Measurements from ENCODE around the gene TMA7.

The TMA7 gene

DNA sequence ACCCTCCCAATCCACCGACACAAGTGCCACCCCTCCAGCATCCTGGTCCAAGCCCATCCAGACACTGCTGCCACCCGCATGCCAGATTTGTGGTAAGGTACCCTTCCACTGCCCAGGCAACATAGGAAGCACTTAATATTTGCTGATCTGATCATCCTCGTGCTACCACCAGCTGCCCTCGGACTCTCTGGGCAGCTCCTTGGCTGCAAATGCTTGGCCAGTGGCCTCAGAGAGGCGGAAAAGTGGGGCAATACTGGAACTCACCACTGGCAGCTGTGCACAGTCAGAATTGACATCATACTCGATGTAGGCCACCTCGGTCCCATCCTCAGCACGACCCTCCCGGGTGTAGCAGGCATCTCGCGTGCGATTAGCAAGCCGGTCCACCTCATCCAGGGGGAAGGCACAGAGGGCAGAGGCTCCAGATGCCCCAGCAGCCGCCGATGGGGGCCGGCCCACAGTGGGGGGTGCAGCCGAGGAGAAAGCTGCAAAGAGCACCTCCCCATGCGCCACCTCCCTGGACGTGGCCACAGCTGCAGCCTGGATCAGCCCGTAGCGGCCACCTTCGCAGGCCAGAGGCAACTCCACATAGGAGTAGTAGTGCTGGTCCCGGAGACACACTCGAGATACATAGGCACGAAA is 16.7 kb upstream of the TMA7 start:
- no peak for DNase-seq

DNA sequence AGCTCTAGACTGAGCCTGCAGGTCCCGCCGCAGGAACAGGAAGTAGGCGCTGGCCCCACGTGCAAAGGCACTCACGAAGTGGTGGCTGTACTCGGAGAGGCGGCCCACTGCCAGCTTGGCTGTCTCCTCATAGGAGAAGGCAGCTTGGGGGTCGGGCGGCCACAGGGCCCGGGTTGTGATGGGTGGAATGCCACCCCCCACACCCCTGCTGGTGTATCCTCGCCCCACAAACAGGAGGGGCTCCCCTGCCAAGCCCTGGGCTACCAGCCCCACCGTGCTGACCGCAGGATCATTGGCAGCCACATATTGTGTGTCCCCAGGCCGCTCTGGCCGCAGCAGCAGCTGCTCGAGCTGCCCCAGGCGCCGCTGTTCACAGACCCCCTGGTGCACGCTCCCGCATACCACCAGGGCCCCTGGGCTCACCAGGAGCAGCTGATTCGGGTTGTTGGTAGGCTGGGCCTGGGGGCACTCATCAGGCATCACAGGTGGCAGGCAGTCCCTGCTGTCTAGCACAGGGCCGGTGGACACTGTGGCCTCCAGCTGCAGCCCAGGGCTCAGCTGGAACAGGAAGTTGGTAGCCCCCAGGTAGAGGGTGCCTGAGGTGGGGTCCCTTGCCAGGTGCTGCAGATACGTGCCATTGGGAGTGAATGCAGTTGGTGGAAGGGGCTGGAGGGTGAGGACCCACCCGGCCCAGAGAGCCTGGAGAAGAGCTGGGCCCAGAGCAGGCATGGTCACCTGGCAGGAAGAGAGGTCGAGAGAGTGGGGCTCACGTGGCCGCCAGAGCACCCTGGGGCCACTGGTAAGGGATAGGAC is 16.0 kb upstream of the TMA7 start:
- DNase-seq: peak in 1 of 2 donors; percentile 9

DNA sequence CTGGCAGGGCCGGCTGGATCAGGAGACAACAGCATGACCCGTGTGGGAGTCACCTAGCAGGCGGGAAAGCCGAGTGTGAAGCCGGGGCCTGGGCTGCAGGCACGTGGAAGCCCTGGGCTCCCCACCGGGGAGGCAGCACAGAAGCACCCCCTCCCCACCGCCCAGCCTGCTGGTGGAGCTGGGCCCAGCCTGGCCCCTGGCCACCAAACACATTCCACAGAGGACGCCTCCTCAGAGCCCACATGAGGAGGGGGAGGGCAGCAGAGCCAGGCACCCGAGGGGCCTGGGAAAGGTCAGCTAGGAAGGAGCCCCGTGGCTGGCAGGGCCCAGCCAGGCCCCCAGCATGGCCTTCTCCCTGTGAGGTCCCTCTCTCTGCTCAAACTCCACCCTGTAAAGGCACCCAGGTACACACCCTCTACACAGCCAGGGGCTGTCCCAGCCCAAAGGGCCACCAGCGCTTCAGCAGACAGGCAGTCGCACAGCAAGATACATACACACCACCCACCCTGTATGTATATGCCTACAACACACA is 14.7 kb upstream of the TMA7 start:
- DNase-seq: no peak

DNA sequence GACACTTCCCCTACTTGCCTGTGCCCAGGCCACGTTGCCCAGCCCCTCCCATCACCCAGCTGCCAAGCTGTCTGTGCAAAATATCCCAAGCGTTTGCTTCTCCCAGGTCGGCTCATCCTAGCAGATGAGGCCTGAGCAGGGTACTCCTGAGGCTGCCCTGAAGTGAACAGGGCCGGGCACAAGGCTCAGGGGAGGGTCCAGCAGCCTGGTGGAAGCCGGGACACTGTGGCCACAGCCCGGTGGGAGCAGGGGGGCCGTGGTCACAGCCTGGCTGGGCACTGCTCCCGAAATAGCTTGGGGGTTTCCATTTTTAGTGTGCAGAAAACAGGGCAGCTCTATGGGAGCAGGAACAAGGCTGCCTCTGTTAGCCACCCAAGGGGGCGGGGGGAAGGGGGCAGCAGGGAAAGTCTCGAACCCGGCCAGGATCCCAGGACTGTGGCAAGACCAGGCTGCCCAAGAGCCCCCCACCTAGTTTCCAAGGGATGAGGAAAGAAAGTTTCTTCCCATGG is 13.6 kb upstream of the TMA7 start:
- DNase-seq: no peak

DNA sequence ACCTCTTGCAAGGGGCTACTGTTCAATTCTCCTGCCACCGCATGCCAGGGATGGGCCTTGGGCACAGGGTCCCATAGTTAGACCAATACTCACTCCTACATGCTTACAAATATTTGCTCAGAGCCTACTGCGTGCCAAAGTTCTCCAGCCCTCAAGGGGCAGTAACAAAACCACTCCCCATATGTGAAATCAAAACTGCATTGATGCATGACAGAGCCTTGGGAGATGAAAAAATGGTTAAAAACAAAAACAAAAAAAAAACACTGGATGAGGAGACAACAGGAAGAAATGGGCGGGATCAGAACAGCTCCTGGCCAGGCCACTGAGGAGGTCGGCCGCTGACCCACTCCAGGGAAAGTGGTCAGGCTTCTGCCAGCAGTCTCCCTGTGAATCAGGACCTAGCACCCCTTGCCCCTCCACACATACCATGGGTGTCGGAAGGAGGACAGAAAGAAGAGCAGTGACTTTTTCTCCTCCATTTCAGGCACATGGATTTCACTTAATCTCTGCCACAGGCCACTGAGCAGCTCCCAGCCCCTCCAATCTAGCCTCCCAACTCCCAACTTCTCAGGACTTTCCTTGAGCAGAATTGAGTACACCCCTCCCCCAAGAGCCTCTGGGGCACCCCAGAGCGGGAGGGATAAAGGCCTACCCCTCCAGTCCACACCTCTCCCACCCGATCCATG is 13.0 kb upstream of the TMA7 start:
- no peak for DNase-seq

- no peak for DNase-seq
Observed at GRCh38 chr3:48427630-48427962, 12.5 kb upstream of the TMA7 start.

DNA sequence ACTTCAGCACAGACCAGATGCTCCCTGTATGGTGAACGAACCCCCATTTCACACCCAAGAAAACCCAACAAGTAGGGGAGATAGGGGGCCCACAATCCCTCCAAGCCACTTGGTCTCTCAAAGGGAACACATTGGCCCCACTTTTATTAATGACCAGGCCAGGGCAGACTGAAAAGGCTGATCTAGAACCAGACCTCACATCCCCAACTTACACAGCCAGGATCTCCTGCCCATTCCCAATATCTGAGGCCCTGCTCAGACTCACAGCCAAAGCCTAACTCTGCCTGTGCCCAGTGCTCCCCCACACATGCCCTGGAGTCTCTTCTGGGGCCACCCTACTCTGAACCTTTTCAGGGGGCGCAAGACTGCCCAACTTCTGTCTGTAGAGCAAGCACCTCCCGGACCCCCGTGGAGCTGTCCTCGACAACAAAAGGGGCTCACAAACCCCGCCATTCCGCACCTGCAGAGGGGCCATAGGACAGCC is 11.9 kb upstream of the TMA7 start:
- no peak for DNase-seq

DNA sequence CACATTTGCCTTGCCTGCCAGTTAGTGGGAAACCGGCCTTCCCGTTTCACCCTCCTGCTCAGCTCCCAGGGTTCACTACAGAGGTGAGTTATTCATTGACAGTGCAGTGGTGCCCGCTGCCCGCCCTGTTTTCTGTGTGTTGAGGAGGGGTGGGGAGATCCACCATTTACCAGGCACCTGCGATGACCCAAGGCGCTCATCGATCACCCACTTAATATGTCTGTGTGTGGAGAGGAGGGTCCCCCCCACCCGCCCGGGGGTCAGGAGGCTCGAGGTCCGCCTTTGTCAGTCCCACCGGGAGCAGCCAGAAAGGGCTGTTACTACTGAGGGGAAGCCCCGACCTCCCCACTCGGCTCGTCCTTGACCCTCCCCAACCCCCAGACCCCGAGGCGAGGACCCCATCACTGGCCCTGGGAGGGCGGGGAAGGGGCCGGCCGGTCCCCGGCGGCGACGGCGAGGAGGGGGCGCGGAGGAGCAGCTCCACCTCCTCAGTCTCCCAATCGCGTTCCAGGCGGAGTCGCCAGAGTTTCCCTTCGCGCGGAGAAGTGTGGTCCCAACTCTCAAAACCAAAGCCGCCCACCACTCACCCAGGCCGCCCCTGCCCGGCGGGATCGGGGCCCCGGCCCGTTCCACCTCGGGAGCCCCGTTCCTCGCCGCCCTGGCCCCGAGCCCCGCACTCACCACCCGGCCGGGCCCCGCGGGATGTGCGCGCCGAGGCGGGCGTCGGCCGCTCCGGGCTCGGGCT is 11.3 kb upstream of the TMA7 start:
- no peak for DNase-seq

DNA sequence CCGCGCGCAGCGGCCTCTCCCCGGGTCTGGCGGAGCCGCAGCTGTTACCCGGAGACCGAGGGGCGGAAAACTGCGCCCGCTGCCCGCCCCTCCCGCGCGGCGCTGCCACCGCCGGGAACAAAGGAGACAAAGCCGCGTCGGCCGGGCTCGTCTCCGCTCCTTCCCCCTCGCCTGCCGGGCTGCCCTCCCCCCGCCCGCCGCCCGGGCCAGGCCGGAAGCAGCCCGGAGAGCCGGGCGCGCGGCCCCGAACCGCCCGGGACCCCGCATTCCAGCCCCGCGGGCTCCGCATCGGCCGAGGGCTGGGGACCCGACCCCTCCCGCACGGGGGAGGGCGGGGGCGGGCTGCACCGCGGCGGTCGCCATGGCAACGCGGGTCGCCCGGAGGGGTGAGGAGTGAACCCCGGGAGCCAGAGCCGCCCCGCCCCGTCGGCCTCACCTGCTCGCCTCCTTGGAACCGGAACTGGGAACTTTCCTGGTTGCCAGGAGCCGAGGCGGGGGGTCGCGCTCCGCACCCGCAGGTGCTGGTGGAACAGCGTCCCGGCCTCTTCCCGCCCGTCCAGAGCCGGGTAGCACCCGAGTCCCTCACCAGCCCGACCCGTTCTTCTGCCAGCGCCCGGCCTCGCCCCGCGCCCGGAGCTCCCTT is 10.6 kb upstream of the TMA7 start:
- DNase-seq: peak in 1 of 2 donors; percentile 37

DNA sequence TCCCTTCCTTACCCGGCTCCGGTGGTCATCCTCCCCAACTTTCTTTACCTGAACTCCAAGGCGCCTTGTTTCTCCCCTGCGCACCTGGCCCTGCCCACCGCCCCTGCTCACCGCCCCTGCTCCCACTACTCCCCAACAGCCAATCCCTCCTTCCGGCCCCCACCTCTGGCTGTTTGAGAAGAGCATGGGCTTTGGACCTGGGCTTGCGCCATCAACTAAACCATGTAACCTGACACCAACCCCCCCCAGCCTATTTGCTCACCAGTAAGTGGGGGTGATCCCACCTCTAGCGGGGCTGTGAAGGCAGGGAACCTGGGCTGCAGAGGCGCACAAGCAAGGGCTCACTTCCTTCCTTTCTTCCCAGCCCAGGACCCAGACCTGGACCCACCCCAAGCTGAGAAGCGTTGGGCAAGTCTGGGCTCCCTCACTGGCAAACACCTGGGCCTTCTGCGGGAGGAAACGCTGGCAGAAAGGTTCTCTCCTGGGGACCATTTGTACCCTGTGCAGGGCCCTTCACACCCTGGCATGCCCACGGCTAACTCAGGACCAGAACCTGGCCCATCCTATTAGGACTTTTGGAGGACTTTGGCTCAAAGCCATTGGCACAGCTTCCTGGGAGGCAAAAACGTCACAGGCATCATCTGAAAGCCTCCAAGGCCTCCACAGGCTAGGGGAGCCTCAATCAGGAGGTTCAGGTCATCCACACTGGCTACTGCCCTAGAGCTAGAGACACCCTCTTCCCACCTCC is 9.9 kb upstream of the TMA7 start, which contains the start of gene PLXNB1:
Gene PLXNB1, minus strand, starts transcription at position 127 of the 748 bp plus-strand sequence. CDS start 5,475 bp downstream, outside the sequence.
- no peak for DNase-seq

- no peak for DNase-seq
Observed at GRCh38 chr3:48430708-48431101, 9.4 kb upstream of the TMA7 start.

- peak in 1 of 2 donors; percentile 13 for DNase-seq
Observed at GRCh38 chr3:48431224-48432029, 8.6 kb upstream of the TMA7 start.

DNA sequence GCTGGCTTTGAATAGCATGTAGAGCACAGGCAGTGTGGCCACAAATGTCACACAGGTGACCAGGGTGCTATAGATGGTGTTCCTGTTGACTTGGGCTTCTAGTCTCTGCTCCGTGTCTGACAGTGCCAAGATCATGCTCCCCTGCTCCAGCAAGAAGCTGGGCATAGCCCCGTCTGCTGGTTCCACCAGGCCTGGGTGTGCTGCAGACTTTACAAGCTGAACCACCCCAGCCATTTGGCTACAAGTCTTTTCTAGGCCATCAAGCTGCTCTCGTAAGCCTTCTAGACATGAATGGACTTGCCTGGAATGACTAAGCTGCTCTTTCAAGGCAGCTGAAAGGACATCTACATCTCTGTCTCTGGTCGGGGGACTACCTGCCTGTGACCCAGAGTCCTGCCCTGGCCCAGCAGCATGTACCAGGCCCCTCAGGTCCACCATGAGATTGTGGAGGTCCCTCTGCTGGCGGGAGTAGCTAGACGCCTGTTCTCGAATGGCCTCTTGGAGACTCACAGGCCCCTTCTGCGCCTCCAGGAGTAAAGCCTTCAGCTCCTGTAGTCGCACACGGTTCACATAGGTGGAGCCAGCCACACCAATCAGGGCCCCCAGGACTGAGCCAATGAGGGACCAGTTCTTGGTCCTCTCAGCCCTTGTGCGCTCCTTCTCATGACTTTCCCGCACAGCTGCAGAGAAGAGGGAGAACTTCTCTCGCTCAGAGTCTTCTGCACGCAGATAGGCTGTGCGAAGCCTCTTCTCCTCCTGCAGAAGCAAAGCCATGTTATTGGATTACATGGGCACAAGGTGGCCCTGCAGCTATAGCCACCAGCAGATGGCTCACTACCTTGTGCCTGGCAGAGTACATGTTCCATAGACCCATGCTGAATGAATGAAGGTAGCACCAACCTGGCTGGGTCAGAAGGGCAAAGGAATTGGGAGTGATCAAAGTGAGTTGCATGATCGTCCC is 7.4 kb upstream of the TMA7 start:
- DNase-seq: no peak

DNA sequence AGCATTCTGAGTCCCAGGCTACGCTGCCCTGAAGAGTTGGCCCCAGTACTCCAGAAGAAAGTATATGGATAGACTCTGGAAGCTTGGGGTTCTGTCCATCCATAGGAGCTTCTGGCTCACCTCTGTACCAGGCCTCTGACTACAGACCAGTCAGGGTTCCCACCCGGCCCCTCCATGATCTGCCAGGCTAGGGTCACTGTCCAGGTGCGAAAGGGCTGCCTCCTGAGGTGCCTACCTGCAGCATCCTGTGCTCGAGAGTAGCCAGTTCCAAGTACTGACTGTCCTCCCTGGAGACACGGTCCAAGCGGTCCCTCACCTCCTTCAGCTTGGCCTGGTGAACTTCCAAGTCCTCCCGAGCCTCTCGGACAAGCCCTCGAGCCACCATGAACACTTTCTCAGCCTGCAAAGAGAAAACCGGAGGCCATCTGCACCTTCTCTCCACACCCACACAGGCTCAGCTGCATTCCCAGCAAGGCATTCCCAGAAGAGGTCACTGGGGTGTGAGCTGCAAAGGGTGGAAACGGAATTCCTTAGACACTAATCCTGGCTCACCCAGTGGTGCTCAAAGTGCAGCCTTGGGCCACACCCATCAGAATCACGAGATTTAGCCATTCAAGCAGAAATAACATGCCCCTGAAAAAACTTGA is 6.5 kb upstream of the TMA7 start:
- DNase-seq: no peak

DNA sequence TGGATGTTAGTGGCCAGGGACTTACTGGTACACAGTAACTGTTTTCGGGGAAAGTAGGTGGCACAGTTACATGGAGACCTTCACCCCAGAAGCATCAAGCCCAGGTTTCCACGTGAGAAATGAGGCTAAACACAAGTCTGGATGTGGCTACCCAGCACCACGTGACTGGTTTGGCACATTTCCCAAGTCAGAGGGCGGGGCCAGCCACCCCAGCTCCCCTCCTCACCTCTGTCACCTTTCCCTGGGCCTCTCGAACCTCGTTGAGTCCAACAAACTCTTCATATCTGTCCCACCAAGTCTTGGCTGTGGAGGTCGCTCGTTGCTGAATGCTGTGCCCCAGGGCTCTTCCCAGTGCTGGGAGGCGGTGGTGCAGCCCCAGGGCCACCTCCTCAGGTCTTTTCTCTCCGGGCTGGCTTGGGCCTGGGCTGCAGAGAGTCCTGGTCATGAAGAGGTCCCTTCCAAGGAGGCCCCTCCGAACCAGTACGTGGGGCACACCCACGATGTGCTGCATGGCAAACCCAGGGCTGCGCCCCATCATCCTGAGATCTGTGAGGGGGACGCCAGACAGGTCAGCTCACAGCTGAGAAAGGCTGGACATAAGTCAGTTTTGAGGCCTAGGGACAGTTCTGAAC is 5.3 kb upstream of the TMA7 start:
- DNase-seq: no peak

DNA sequence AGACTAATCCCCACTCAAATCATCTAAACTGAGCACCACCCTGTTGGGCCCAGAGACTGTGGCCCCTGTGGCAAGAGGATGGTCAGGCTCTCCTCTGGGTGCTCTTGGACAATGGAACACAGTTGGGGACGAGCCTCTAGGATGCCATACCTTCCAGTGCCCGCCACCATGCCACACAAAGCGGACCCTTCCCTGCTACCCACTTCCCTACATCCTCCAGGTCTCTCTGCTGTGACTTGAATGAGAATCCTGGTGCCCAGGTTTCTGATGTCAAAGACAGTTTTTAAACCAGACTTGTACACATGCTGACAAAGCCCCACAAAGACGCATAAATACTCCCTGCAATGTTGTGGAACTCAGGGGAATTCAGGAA is 4.8 kb upstream of the TMA7 start:
- no peak for DNase-seq

GRCh38 chr3:48435774-48436476 is 4.1 kb upstream of the TMA7 start:
- peak; percentile 81 to 87 for DNase-seq

DNA sequence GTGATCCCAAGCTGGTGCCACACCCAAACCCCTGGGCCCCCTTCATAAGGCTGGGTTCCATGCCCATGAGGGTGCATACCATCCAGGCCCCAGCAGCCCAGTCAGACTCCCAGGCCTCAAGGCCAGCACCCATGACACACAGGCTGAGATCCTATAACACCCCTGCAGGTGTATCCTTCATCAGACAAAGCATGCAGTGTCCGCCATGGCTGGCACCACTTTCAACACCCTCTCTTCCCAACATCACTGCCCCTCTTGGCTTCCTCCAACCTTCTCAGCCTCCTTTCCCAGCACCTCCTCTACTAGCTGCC is 3.6 kb upstream of the TMA7 start:
- no peak for DNase-seq
